ENCODE measurements around the gene APOLD1. TPM values are rescaled to one million over a fixed set of nuclear protein-coding genes. Genes with fewer than 3 reads are reported as not detected.

APOLD1 gene
- total and polyA plus RNA-seq, 2 of the 8 experiments (the other 6 are each of a cell fraction or from before 2014, with no cell fraction given), result 0.12 to 0.71 TPM

DNA sequence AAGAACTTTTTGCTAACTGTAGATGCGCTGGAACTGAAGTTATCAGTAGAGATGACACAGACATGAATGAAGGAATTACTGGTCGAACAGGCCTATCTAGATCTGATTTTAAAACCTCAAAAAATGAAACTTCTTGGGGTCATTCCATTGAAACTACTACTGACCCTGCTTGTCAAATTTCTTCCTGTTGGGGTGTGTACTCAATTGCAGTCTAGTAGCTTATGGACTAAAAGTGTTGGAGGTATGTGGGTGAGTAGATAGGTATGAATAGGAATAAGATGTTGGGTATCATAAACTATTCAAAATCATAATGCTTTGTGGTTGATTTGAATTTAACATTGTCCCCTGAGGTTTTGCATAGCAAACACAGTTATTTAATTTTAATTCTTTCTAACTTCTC is 9.2 kb downstream of the APOLD1 start (continued):
- TF ChIP-seq MAFK (IDR thresholded peaks at IDR 0.05; ENCODE audit: low read depth, low read length), result no peak
- TF ChIP-seq SIRT6 (IDR thresholded peaks at IDR 0.05; ENCODE audit: low read length), result no peak
- TF ChIP-seq CTBP2 (IDR thresholded peaks at IDR 0.05; ENCODE audit: borderline replicate concordance, insufficient read depth, insufficient read length, low read length), result no peak

Measured in H1 (cell line).